HEK293 (cell line): Measurements from ENCODE around the gene RPS28.
"Not testable (repeated sequence)": the region's sequence is repeated elsewhere in the genome, so short reads cannot be mapped to it uniquely, and the experiment has no call there.

ENCODE experiments used
- CTCF ChIA-PET: fragments of 350-600 bp; formaldehyde crosslinking; extraction: SDS; loops from one replicate; lab custom pipeline; 2021; ENCODE audit warnings: antibody characterized with exemption; lab: Yijun Ruan, JAX
- POLR2A ChIA-PET: fragments of 300-600 bp; formaldehyde crosslinking; extraction: SDS; loops from one replicate; lab custom pipeline; 2020; ENCODE audit warnings: antibody characterized with exemption, inconsistent platforms; lab: Yijun Ruan, JAX
- H3K27ac ChIP-seq: fragments of 200-500 bp; sonication (Bioruptor generic); 2 replicates; pipeline ENCODE4 v1.5.1; 2014; ENCODE audit warnings: low read depth, low read length, control low read depth, inconsistent platforms; ENCODE audit errors: extremely low read depth
- H3K36me3 ChIP-seq, 2 experiments: fragments of 200-500 bp in 1 of 2; sonication (Bioruptor generic) in 1 of 2; 1 replicate in 1 of 2; 2 replicates in 1 of 2; pipeline ENCODE4 v1.5.1; 2014 to 2017; ENCODE audit warnings: inconsistent platforms in 2 of 2, low read length in 2 of 2; ENCODE audit not compliant: control insufficient read depth in 2 of 2, insufficient read depth in 1 of 2
- H3K4me1 ChIP-seq: fragments of 200-500 bp; sonication (Bioruptor generic); 2 replicates; pipeline ENCODE4 v1.5.1; 2014; ENCODE audit warnings: mild to moderate bottlenecking, low read length, inconsistent platforms; ENCODE audit not compliant: control insufficient read depth, insufficient read depth
- H3K4me3 ChIP-seq: 2 replicates; pipeline ENCODE4 v1.5.1; 2011; ENCODE audit warnings: low read depth, mild to moderate bottlenecking, control low read depth, low read length, moderate library complexity
- H3K9me3 ChIP-seq: fragments of 200-500 bp; sonication (Bioruptor generic); 2 replicates; pipeline ENCODE4 v1.5.1; 2014; ENCODE audit warnings: low read depth, low read length, inconsistent platforms; ENCODE audit not compliant: control insufficient read depth, insufficient read depth
- EGR2 ChIP-seq: fragments of 450-650 bp; formaldehyde crosslinking; IDR thresholded peaks from 2 replicates; pipeline ENCODE4 v1.5.1; 2016; ENCODE audit warnings: low read depth, missing biosample characterization, missing genetic modification characterization
- SP2 ChIP-seq: fragments of 450-650 bp; formaldehyde crosslinking; IDR thresholded peaks from 2 replicates; pipeline ENCODE4 v1.5.1; 2016; ENCODE audit warnings: missing biosample characterization, missing genetic modification characterization
- ZFHX2 ChIP-seq: fragments of 450-650 bp; formaldehyde crosslinking; conservative IDR thresholded peaks from 2 replicates; pipeline ENCODE4 v1.5.1; 2016; ENCODE audit warnings: missing biosample characterization, missing genetic modification characterization
- ZNF121 ChIP-seq: fragments of 450-650 bp; formaldehyde crosslinking; IDR thresholded peaks from 2 replicates; pipeline ENCODE4 v1.5.1; 2016; ENCODE audit warnings: missing biosample characterization, missing genetic modification characterization
- ZNF335 ChIP-seq: fragments of 450-650 bp; formaldehyde crosslinking; conservative IDR thresholded peaks from 2 replicates; pipeline ENCODE4 v1.5.1; 2016; ENCODE audit warnings: missing biosample characterization, missing genetic modification characterization
- ZNF426 ChIP-seq: fragments of 450-650 bp; formaldehyde crosslinking; IDR thresholded peaks from 2 replicates; pipeline ENCODE4 v1.5.1; 2017; ENCODE audit warnings: missing biosample characterization, missing genetic modification characterization, mild to moderate bottlenecking, inconsistent platforms, moderate library complexity
- ZSCAN23 ChIP-seq: fragments of 450-650 bp; formaldehyde crosslinking; IDR thresholded peaks from 2 replicates; pipeline ENCODE4 v1.5.1; 2016; ENCODE audit warnings: missing biosample characterization, missing genetic modification characterization
- TF ChIP-seq, protein P1 (sequence below): fragments of 450-650 bp; formaldehyde crosslinking; IDR thresholded peaks from 2 replicates; pipeline ENCODE4 v1.5.1; 2016; ENCODE audit warnings: missing biosample characterization, missing genetic modification characterization
- TF ChIP-seq, protein P2 (sequence below): fragments of 450-650 bp; formaldehyde crosslinking; IDR thresholded peaks from 2 replicates; pipeline ENCODE4 v1.5.1; 2017; ENCODE audit warnings: missing biosample characterization, missing genetic modification characterization
- TF ChIP-seq, protein P3 (sequence below): fragments of 450-650 bp; formaldehyde crosslinking; IDR thresholded peaks from 2 replicates; pipeline ENCODE4 v1.5.1; 2016; ENCODE audit warnings: missing biosample characterization, missing genetic modification characterization
- TF ChIP-seq, protein P4 (sequence below): fragments of 450-650 bp; formaldehyde crosslinking; IDR thresholded peaks from 2 replicates; pipeline ENCODE4 v1.5.1; 2017; ENCODE audit warnings: missing biosample characterization, missing genetic modification characterization

RPS28 gene

DNA sequence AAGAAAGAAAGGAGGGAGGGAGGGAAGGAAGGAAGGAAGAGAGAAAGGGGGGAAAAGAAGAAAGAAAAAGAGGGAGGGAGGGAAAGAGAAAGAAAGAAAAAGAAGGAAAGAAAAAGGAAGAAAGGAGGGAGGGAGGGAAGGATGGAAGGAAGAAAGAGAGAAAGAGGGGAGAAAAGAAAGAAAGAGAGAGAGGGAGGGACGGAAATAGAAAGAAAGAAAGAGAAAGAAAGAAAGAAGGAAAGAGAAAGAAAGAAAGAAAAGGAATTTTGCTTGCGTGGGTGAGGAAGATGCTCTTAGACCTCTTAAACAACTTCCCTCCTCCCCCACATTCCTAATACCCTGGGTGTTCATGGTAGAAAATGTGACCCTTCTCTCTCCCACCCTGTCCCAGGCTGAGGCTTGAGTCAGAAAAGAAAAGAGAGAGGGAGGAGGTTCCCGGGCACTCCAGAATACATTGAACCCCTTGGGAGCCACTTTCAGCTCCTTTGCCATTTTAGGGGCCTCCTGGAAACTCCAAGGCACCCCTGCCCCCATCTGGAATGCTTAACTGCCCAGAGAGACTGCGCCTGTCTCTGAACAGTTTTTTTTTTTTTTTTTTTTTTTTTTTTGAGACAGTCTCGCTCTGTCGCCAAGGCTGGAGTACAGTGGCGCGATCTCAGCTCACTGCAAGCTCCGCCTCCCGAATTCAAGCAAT lies 31.0 kb downstream of the RPS28 start (continued):
- TF ChIP-seq, protein P1, sequence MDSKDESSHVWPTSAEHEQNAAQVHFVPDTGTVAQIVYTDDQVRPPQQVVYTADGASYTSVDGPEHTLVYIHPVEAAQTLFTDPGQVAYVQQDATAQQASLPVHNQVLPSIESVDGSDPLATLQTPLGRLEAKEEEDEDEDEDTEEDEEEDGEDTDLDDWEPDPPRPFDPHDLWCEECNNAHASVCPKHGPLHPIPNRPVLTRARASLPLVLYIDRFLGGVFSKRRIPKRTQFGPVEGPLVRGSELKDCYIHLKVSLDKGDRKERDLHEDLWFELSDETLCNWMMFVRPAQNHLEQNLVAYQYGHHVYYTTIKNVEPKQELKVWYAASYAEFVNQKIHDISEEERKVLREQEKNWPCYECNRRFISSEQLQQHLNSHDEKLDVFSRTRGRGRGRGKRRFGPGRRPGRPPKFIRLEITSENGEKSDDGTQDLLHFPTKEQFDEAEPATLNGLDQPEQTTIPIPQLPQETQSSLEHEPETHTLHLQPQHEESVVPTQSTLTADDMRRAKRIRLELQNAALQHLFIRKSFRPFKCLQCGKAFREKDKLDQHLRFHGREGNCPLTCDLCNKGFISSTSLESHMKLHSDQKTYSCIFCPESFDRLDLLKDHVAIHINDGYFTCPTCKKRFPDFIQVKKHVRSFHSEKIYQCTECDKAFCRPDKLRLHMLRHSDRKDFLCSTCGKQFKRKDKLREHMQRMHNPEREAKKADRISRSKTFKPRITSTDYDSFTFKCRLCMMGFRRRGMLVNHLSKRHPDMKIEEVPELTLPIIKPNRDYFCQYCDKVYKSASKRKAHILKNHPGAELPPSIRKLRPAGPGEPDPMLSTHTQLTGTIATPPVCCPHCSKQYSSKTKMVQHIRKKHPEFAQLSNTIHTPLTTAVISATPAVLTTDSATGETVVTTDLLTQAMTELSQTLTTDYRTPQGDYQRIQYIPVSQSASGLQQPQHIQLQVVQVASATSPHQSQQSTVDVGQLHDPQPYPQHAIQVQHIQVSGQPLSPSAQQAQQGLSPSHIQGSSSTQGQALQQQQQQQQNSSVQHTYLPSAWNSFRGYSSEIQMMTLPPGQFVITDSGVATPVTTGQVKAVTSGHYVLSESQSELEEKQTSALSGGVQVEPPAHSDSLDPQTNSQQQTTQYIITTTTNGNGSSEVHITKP (tag by site-specific recombination) = peak; percentile 49; the same call in 1 of the 2 replicates
- TF ChIP-seq, protein P2, sequence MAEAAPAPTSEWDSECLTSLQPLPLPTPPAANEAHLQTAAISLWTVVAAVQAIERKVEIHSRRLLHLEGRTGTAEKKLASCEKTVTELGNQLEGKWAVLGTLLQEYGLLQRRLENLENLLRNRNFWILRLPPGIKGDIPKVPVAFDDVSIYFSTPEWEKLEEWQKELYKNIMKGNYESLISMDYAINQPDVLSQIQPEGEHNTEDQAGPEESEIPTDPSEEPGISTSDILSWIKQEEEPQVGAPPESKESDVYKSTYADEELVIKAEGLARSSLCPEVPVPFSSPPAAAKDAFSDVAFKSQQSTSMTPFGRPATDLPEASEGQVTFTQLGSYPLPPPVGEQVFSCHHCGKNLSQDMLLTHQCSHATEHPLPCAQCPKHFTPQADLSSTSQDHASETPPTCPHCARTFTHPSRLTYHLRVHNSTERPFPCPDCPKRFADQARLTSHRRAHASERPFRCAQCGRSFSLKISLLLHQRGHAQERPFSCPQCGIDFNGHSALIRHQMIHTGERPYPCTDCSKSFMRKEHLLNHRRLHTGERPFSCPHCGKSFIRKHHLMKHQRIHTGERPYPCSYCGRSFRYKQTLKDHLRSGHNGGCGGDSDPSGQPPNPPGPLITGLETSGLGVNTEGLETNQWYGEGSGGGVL (tag by site-specific recombination) = 0 out of 2 replicates have a peak, but pooled peaks have one; percentile 23
- TF ChIP-seq ZNF335 (tag by site-specific recombination) = 0 out of 2 replicates have a peak, but pooled peaks have one; percentile 58
- TF ChIP-seq EGR2 = peak; percentile 55; the same call in 1 of the 2 replicates
- TF ChIP-seq, protein P3, sequence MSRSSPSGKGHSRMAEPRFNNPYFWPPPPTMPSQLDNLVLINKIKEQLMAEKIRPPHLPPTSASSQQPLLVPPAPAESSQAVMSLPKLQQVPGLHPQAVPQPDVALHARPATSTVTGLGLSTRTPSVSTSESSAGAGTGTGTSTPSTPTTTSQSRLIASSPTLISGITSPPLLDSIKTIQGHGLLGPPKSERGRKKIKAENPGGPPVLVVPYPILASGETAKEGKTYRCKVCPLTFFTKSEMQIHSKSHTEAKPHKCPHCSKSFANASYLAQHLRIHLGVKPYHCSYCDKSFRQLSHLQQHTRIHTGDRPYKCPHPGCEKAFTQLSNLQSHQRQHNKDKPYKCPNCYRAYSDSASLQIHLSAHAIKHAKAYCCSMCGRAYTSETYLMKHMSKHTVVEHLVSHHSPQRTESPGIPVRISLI (tag by site-specific recombination) = peak; percentile 95
- no peak for TF ChIP-seq ZNF426
- TF ChIP-seq, protein P4, sequence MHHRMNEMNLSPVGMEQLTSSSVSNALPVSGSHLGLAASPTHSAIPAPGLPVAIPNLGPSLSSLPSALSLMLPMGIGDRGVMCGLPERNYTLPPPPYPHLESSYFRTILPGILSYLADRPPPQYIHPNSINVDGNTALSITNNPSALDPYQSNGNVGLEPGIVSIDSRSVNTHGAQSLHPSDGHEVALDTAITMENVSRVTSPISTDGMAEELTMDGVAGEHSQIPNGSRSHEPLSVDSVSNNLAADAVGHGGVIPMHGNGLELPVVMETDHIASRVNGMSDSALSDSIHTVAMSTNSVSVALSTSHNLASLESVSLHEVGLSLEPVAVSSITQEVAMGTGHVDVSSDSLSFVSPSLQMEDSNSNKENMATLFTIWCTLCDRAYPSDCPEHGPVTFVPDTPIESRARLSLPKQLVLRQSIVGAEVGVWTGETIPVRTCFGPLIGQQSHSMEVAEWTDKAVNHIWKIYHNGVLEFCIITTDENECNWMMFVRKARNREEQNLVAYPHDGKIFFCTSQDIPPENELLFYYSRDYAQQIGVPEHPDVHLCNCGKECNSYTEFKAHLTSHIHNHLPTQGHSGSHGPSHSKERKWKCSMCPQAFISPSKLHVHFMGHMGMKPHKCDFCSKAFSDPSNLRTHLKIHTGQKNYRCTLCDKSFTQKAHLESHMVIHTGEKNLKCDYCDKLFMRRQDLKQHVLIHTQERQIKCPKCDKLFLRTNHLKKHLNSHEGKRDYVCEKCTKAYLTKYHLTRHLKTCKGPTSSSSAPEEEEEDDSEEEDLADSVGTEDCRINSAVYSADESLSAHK (tag by site-specific recombination) = peak; percentile 72
- no peak for TF ChIP-seq ZSCAN23 (tag by site-specific recombination)
- TF ChIP-seq, all 188 proteins: peak for 13

DNA sequence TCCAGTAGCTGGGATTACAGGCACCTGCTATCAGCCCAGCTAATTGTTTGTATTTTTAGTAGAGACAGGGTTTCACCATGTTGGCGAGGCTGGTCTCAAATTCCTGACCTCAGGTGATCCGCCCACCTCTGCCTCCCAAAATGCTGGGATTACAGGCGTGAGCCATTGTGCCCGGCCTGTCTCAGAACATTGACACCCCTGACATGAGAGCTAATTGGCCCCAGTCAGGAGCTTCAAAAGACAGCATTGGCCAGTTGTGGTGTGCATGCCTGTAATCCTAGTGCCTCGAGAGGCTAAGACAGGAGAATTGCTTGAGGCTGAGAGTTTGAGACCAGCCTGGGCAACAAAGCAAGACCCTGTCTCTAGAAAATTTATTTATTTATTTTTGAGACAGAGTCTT lies 31.5 kb downstream of the RPS28 start:
- ChIA-PET POLR2A (interaction anchor here (0.6 to 2.6 kb wide), 6 partner anchors 9 to 153 kb away, joined by 3 to 24 read pairs (median 4); partner anchors contain the start of genes NDUFA7, RAB11B and RPS28), CTCF (interaction anchor here (0.6 to 4.7 kb wide), 28 partner anchors 8 to 745 kb away, joined by 3 to 87 read pairs (median 6); partner anchors contain the start of genes HNRNPM, MARCHF2 and RAB11B)
- not testable (repeated sequence) for H3K4me1 ChIP-seq, H3K4me3 ChIP-seq, H3K27ac ChIP-seq, H3K9me3 ChIP-seq, H3K36me3 ChIP-seq
- TF ChIP-seq ZFHX2 (tag by site-specific recombination) = peak; percentile 48; the same call in 1 of the 2 replicates
- peak; percentile 47; the same call in 1 of the 2 replicates for TF ChIP-seq EGR2
- TF ChIP-seq, protein P3 (tag by site-specific recombination) = 0 out of 2 replicates have a peak, but pooled peaks have one; percentile 6
- TF ChIP-seq SP2 (tag by site-specific recombination) = peak; percentile 57
- TF ChIP-seq ZNF121 (tag by site-specific recombination) = peak; percentile 71
